Endothelial cell of umbilical vein (primary cell): ENCODE results near the gene CPLX1.

Experiments
- EZH2 ChIP-seq: IDR thresholded peaks from 2 replicates; pipeline ENCODE4 v1.6.1; 2012; ENCODE audit warnings: borderline replicate concordance, low read depth, mild to moderate bottlenecking, moderate library complexity, low read length, inconsistent platforms; ENCODE audit not compliant: severe bottlenecking
- JUN ChIP-seq: IDR thresholded peaks from 2 replicates; pipeline ENCODE4 v1.6.1; 2011; ENCODE audit warnings: borderline replicate concordance, low read depth; ENCODE audit not compliant: insufficient read length, insufficient read depth
- MAX ChIP-seq: IDR thresholded peaks from 2 replicates; pipeline ENCODE4 v1.6.1; 2011; ENCODE audit not compliant: insufficient read depth, insufficient read length
- POLR2A ChIP-seq: IDR thresholded peaks from 2 replicates; pipeline ENCODE4 v1.6.1; 2012; ENCODE audit warnings: low read depth, mild to moderate bottlenecking, control low read depth, low read length
- POLR2AphosphoS5 ChIP-seq: IDR thresholded peaks from 2 replicates; pipeline ENCODE4 v1.6.1; 2012; ENCODE audit warnings: low read depth, mild to moderate bottlenecking, control low read depth, low read length, moderate library complexity; ENCODE audit not compliant: insufficient read depth
- TF ChIP-seq, protein P1 (sequence below), 2 donors: IDR thresholded peaks; 1 replicate in 1 of 2; 2 replicates in 1 of 2; pipeline ENCODE4 v1.5.1; 2011; ENCODE audit warnings: low read length in 2 of 2, mild to moderate bottlenecking in 2 of 2, moderate library complexity in 2 of 2, control low read depth in 1 of 2, inconsistent platforms in 1 of 2, low read depth in 1 of 2; ENCODE audit not compliant: insufficient read depth in 1 of 2; ENCODE audit errors: extremely low read depth in 1 of 2

GRCh38 chr4:831483-831805 is 5.5 kb upstream of the CPLX1 start:
- TF ChIP-seq, protein P1, sequence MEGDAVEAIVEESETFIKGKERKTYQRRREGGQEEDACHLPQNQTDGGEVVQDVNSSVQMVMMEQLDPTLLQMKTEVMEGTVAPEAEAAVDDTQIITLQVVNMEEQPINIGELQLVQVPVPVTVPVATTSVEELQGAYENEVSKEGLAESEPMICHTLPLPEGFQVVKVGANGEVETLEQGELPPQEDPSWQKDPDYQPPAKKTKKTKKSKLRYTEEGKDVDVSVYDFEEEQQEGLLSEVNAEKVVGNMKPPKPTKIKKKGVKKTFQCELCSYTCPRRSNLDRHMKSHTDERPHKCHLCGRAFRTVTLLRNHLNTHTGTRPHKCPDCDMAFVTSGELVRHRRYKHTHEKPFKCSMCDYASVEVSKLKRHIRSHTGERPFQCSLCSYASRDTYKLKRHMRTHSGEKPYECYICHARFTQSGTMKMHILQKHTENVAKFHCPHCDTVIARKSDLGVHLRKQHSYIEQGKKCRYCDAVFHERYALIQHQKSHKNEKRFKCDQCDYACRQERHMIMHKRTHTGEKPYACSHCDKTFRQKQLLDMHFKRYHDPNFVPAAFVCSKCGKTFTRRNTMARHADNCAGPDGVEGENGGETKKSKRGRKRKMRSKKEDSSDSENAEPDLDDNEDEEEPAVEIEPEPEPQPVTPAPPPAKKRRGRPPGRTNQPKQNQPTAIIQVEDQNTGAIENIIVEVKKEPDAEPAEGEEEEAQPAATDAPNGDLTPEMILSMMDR (IDR thresholded peaks at IDR 0.05; ENCODE audit: extremely low read depth in 1 of 2, insufficient read depth in 1 of 2, low read depth in 1 of 2, low read length in 2 of 2) = no peak
- TF ChIP-seq JUN (no peak), EZH2 (no peak), POLR2AphosphoS5 (no peak), POLR2A (no peak), MAX (no peak)
